Activated T-cell treated with anti-CD3 and anti-CD28 coated beads, Interleukin-2, amount 50 U/mL, for 48 hours (primary cell): ENCODE results near the gene HSPB7.
"Not testable (repeated sequence)": the region's sequence is repeated elsewhere in the genome, so short reads cannot be mapped to it uniquely, and the experiment has no call there.

Source experiments
- DNase-seq, 2 experiments: peaks; one replicate each; pipeline ENCODE4 v3.0.0-alpha.2; 2020

The HSPB7 gene

GRCh38 chr1:16005597-16005996, 12.2 kb downstream of the HSPB7 start:
- no peak for DNase-seq

GRCh38 chr1:16001274-16001673, 16.6 kb downstream of the HSPB7 start:
- DNase-seq: not testable (repeated sequence)

GRCh38 chr1:15998929-15999328, 18.9 kb downstream of the HSPB7 start:
- no peak for DNase-seq

GRCh38 chr1:15997637-15998280, 20.1 kb downstream of the HSPB7 start:
- no peak for DNase-seq

- no peak for DNase-seq
Observed at GRCh38 chr1:15997076-15997585, 20.7 kb downstream of the HSPB7 start.

GRCh38 chr1:15994590-15995351, 23.1 kb downstream of the HSPB7 start:
- DNase-seq: peak; percentile 64 to 79

- DNase-seq: no peak
Observed at GRCh38 chr1:15994081-15994480, 23.8 kb downstream of the HSPB7 start.

- no peak for DNase-seq
Observed at GRCh38 chr1:15993666-15994065, 24.2 kb downstream of the HSPB7 start.

- no peak for DNase-seq
Observed at GRCh38 chr1:15992582-15993500, 25.0 kb downstream of the HSPB7 start.

- no peak for DNase-seq
Observed at GRCh38 chr1:15992187-15992553, 25.7 kb downstream of the HSPB7 start.

GRCh38 chr1:15991427-15992186, 26.2 kb downstream of the HSPB7 start:
- DNase-seq: no peak

- DNase-seq: no peak
Observed at GRCh38 chr1:15989776-15990175, 28.1 kb downstream of the HSPB7 start.

GRCh38 chr1:15988856-15989736, 28.7 kb downstream of the HSPB7 start:
- DNase-seq: no peak

- DNase-seq: no peak
Observed at GRCh38 chr1:15985611-15986297, 32.1 kb downstream of the HSPB7 start.

- no peak for DNase-seq
Observed at GRCh38 chr1:15983275-15983674, 34.6 kb downstream of the HSPB7 start.

- no peak for DNase-seq
Observed at GRCh38 chr1:15981679-15982078, 36.2 kb downstream of the HSPB7 start.

- DNase-seq: not testable (repeated sequence)
Observed at GRCh38 chr1:15977947-15978346, 39.9 kb downstream of the HSPB7 start.

GRCh38 chr1:15975805-15976680, 41.8 kb downstream of the HSPB7 start, which contains the start of gene ZBTB17:
Gene ZBTB17 (minus strand): TSS chr1:15976101. CDS start chr1:15948495, 27,606 bp downstream.
- peak; percentile 96 to 98 for DNase-seq

- DNase-seq: peak; percentile 87 to 91
Observed at GRCh38 chr1:15975358-15975804, 42.5 kb downstream of the HSPB7 start.
